ENCODE results near the gene RAB18.

DNA sequence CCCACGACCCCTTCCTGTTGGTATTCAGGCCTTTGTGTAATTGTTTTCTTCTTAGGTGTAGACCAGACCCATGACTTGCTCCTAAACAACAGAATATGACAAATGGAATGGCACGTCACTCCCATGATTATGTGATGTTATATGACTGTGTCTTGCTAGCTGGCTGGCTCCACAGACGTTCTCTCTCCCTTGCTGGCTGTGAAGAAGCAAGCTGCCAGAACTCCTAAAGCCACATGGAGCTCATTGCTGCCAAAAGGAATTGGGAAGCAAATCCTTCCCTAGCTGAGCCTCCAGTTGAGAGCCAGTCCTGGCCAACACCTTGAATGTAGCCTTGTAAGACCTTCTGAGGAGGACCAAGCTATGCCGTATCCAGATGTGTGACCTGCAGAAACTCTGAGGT is 74.2 kb downstream of the RAB18 start:
- no peak for TF ChIP-seq SP1 (IDR thresholded peaks at IDR 0.05)
- TF ChIP-seq FOXM1 (IDR thresholded peaks at IDR 0.05; ENCODE audit: borderline replicate concordance): no peak

Measured in HEK293T (cell line).